ENCODE data around the gene FXYD7.

DNA sequence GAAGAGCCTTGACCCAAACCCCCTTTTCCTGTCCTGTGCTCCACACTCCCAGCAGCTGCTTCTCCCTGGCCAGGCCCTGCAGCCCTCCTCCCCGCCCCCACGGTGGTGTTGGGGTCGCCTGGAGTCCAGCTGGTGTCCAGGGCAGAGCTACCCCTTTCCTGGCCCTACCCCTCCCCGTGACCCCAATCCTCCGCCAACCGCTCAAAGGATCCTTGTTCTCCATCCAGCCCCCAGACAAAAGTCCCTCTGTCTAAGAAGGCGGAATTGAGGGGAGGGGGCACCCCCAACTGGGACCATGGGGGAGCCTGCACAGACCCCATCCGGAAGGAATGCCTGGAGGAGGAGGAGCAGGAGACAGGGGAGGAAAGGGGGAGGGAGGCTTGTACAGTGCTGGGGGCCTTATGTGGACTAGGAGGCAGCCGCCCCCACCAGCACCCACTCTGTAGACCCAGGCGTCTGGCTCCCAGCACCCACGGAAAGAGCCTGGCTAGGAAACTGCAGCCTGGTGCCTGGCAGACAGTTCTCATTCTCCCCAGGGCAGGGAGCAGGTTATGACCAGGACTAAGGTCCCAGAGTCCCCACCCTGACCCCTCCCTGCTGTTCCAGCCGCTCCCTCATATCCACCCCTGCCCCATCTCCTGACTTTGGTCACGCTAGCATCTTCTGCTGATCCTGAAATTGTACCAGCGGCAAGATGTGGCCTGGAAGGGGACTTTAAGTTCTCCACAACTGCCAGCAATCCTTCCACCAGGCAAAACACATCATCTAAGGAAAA is 27.7 kb upstream of the FXYD7 start, which contains the start of gene FXYD3:
- TF ChIP-seq ZBTB21 (CRISPR knock-in tag; IDR thresholded peaks at IDR 0.05) (no peak), EZH2 (conservative IDR thresholded peaks at IDR 0.05; ENCODE audit: low read depth, low read length) (no peak), MIER3 (CRISPR knock-in tag; IDR thresholded peaks at IDR 0.05; ENCODE audit: borderline replicate concordance) (no peak), ZNF12 (CRISPR knock-in tag; IDR thresholded peaks at IDR 0.05) (no peak), TCF7L2 (IDR thresholded peaks at IDR 0.05; ENCODE audit: low read depth, low read length) (no peak), ESRRA (CRISPR knock-in tag; IDR thresholded peaks at IDR 0.05; ENCODE audit: low read depth) (no peak), IRF2 (CRISPR knock-in tag; IDR thresholded peaks at IDR 0.05) (no peak), NFE2 (CRISPR knock-in tag; IDR thresholded peaks at IDR 0.05) (no peak), ZNF841 (CRISPR knock-in tag; IDR thresholded peaks at IDR 0.05; ENCODE audit: borderline replicate concordance) (no peak), SIN3A (IDR thresholded peaks at IDR 0.05; ENCODE audit: borderline replicate concordance, low read depth, low read length) (no peak), ELF1 (CRISPR knock-in tag; IDR thresholded peaks at IDR 0.05) (no peak), ARID2 (CRISPR knock-in tag; IDR thresholded peaks at IDR 0.05; ENCODE audit: borderline replicate concordance) (no peak), POLR2AphosphoS2 (IDR thresholded peaks at IDR 0.05; ENCODE audit: low read depth, low read length) (no peak)
- TF ChIP-seq, protein P1, sequence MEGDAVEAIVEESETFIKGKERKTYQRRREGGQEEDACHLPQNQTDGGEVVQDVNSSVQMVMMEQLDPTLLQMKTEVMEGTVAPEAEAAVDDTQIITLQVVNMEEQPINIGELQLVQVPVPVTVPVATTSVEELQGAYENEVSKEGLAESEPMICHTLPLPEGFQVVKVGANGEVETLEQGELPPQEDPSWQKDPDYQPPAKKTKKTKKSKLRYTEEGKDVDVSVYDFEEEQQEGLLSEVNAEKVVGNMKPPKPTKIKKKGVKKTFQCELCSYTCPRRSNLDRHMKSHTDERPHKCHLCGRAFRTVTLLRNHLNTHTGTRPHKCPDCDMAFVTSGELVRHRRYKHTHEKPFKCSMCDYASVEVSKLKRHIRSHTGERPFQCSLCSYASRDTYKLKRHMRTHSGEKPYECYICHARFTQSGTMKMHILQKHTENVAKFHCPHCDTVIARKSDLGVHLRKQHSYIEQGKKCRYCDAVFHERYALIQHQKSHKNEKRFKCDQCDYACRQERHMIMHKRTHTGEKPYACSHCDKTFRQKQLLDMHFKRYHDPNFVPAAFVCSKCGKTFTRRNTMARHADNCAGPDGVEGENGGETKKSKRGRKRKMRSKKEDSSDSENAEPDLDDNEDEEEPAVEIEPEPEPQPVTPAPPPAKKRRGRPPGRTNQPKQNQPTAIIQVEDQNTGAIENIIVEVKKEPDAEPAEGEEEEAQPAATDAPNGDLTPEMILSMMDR (CRISPR knock-in tag; IDR thresholded peaks at IDR 0.05) = no peak

Data from HepG2 (cell line).